T47D (cell line): ENCODE measurements around the gene SNX13.
A peak's percentile ranks its signal among the peaks of the same experiment; 100 is the strongest.

Experiments
- DNase-seq, 2 experiments: peaks; one replicate each; pipeline versions ENCODE4 v3.0.0 to v3.0.0-alpha.2; 2011 to 2012; ENCODE audit warnings: low read depth in 1 of 2, low spot score in 1 of 2
- JUND ChIP-seq: IDR thresholded peaks from 2 replicates; pipeline ENCODE4 v1.6.1; 2012; ENCODE audit warnings: low read depth
- in situ Hi-C: cut with HindIII; loops from 2 replicates; pipeline ENCODE4 v1.10.0; 2016; ENCODE audit warnings: low sequenced_read_pairs, low pct_unique_long_range_greater_than_20kb

SNX13 gene

DNA sequence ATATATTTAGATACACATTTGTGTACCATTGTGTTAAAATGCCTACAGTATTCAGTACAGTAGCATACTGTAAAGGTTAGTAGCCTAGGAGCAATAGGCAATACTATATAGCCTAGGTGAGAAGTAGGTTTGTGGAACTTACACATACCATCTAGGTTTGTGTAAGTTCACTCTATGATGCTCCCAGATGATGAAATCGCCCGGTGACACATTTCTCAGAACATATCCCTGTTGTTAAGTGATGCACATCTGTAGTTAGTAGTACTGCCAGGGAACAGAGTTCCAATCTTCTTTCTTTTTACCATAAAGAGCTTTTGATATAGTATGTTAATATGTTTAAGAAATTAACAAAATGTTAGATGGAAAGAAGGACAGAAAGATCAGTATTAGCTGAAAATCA, 138.2 kb downstream of the SNX13 start:
- DNase-seq, result no peak
- no peak for TF ChIP-seq JUND
- in situ Hi-C loops, result no loop called here

- DNase-seq, result no peak
- in situ Hi-C loops, result no loop called here
- TF ChIP-seq JUND, result no peak
These were observed 148.0 kb downstream of the SNX13 start for GRCh38 chr7:17792075-17792936.

DNA sequence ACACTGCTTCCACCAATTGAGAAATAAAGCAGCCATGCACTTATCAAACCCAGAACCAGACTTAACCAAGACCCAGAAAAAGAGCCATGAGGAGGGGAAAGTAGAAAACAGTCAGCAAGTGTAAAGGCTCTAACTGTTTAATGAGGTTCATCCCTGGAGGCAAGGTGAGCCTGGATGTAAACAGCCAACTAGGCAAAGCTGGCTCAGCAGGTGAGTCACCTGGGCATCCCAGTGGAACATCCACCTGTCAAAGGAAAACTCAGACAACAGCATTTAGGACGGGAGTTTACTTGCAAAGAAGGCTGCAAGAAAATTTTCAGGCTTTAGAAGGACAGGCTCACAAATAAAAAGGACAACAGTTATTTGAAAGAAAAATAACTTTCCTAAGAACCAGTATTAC, 153.0 kb downstream of the SNX13 start:
- in situ Hi-C loops, result no loop called here
- no peak for TF ChIP-seq JUND
- DNase-seq, result peak; percentile 13 to 71

- no peak for DNase-seq
- no peak for TF ChIP-seq JUND
- in situ Hi-C loops, result no loop called here
These were observed 153.9 kb downstream of the SNX13 start for GRCh38 chr7:17786314-17786852.

DNA sequence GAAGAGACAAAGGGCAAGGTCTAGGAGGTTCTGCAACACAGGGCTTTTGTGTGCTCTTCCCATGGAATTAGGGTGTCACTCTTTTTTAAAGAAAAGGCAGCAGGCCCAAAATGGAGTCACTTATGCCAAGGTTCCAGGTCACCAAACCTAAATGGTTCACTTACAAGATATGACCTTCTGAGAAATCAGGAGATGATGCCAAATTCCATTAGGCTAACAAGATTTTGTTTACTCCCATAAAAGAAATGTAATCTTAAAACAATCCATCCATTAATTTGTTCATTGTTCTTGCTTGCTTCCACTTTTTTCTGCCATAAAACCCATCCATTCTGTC, 158.1 kb downstream of the SNX13 start:
- TF ChIP-seq JUND, result no peak
- DNase-seq, result no peak
- in situ Hi-C loops, result no loop called here

GRCh38 chr7:17781491-17782215, 158.6 kb downstream of the SNX13 start:
- in situ Hi-C loops, result no loop called here
- TF ChIP-seq JUND, result no peak
- DNase-seq, result no peak

DNA sequence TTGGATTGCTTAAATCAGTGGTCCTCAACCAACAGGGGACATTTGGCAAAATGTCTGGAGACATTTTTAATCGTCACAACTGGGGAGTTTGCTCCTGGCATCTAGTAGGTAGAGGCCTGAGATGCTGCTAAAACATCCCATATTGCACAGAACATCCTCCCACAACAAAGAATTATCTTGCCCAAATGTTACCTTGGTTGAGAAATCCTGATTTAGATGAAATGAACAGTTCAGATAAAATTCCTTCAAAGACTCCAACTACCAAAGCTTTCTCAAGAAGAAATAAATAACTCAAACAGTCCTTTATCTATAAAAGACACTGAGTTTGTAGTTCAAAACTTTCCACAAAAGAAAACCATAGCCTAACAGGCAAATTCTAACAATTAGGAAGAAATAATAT, 160.9 kb downstream of the SNX13 start:
- no peak for TF ChIP-seq JUND
- no peak for DNase-seq
- in situ Hi-C loops, result no loop called here

- no peak for DNase-seq
- no peak for TF ChIP-seq JUND
- in situ Hi-C loops, result no loop called here
These were observed 165.5 kb downstream of the SNX13 start for GRCh38 chr7:17774716-17775288.

- in situ Hi-C loops, result no loop called here
- TF ChIP-seq JUND, result no peak
- no peak for DNase-seq
These were observed 166.0 kb downstream of the SNX13 start for GRCh38 chr7:17774248-17774647.

DNA sequence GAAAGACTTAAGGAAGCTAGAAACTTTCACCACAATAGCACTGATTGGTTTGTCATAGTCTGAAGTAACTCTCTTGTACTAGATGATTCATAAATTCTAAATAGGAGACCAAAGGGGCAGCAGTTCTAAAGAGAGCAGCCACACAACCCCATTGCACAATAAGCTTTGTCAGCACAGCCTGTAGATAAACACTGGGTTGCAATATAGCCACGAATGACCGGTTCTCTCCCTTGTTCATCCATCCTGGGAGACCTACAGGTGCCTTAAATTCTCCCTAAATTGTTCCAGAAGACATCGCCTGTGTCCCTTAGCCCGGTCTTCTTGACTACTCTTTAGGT, 167.0 kb downstream of the SNX13 start:
- in situ Hi-C loops, result no loop called here

GRCh38 chr7:17772581-17773288, 167.6 kb downstream of the SNX13 start:
- in situ Hi-C loops, result no loop called here
- TF ChIP-seq JUND, result no peak
- DNase-seq, result peak in 1 of 2 experiments; percentile 16

More for the DNA sequence above, 167.0 kb downstream of the SNX13 start:
- DNase-seq, result peak in 1 of 2 experiments; percentile 23
- no peak for TF ChIP-seq JUND

DNA sequence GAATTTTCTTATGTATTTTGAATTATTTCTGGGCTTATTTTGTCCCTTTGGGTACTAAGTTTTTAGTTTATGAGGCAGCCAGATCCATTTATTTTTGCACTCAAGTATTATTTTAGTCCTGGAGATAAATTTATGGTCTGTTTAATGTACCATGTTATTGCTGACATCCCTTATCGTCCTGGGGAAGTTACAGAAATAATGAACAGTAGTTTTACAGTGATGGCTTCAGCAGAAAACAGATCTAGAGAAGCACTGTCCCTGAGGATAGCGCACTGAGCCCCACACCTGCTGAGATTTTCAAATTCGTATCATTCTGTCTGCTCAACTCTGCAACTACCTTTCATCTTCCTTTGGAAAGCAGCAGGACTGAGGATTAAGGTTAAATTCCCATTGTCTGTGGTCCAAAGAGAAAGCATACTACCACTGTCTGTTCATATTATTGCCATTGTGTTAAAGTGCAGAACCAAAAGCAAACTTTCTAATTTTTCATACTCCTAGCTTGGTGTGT, 168.3 kb downstream of the SNX13 start:
- no peak for TF ChIP-seq JUND
- in situ Hi-C loops, result no loop called here
- DNase-seq, result no peak
